Bronchial epithelial cell (primary cell): ENCODE data around the gene SLC2A3. TPM values are rescaled to one million over a fixed set of nuclear protein-coding genes. Genes with fewer than 3 reads are reported as not detected.
A peak's percentile ranks its signal among the peaks of the same experiment; 100 is the strongest.
"Not testable (repeated sequence)": the region's sequence is repeated elsewhere in the genome, so short reads cannot be mapped to it uniquely, and the experiment has no call there.

ENCODE experiments used
- DNase-seq: peaks from one replicate; pipeline ENCODE4 v3.0.0-alpha.2; 2010; ENCODE audit warnings: low read depth
- FAIRE-seq: peaks from 2 replicates; lab custom pipeline; 2011; peaks lifted over from hg19 to GRCh38; lab: Jason Lieb, UNC
- H3K27me3 ChIP-seq: 2 replicates; pipeline ENCODE4 v1.5.1; 2011; ENCODE audit warnings: low read length; ENCODE audit not compliant: control insufficient read depth, insufficient read depth
- H3K36me3 ChIP-seq: 2 replicates; pipeline ENCODE4 v1.5.1; 2011; ENCODE audit warnings: low read length; ENCODE audit not compliant: control insufficient read depth, insufficient read depth
- H3K4me3 ChIP-seq: 2 replicates; pipeline ENCODE4 v1.5.1; 2011; ENCODE audit warnings: mild to moderate bottlenecking, low read depth, low read length, control low read depth
- CTCF ChIP-seq: IDR thresholded peaks from 2 replicates; pipeline ENCODE4 v1.5.1; 2011; ENCODE audit warnings: mild to moderate bottlenecking, moderate library complexity, low read length, control low read depth, inconsistent platforms; ENCODE audit not compliant: insufficient read depth, severe bottlenecking
- total RNA-seq: library from RNA; depleted of rRNA; stranded (reverse); fragments of >200 nt; gene quantifications from 2 replicates; pipeline ENCODE4 v1.2.1, GENCODE V29; 2014

Gene SLC2A3
- total RNA-seq, result 8.4 and 10.5 TPM in 2 replicates

GRCh38 chr12:7935590-7936581, at the start of gene SLC2A3:
Gene SLC2A3, minus strand, starts transcription at chr12:7936187. Its CDS starts 153 bp downstream, at chr12:7936034.
- FAIRE-seq, result no peak
- no peak for TF ChIP-seq CTCF
- DNase-seq, result peak; percentile 62
- Histone ChIP-seq H3K27me3 (no peaks in the 10 kb centered on the region), H3K4me3 (peak within 1 kb of the TSS; percentile 28), H3K36me3 (peaks cover 1% of the 10 kb centered on the region)

GRCh38 chr12:7984900-7985299, 48.9 kb upstream of the SLC2A3 start:
- no peak for TF ChIP-seq CTCF
- no peak for DNase-seq
- Histone ChIP-seq H3K27me3 (no peaks in the 10 kb centered on the region), H3K36me3 (no peaks in the 10 kb centered on the region), H3K4me3 (no peak overlapping the region)
- FAIRE-seq, result no peak

GRCh38 chr12:7983460-7983859, 47.5 kb upstream of the SLC2A3 start:
- DNase-seq, H3K4me3 ChIP-seq, H3K36me3 ChIP-seq, H3K27me3 ChIP-seq: not testable (repeated sequence)
- FAIRE-seq, result peak; percentile 58

- not testable (repeated sequence) for H3K27me3 ChIP-seq, FAIRE-seq, H3K36me3 ChIP-seq, H3K4me3 ChIP-seq, DNase-seq
Observed at GRCh38 chr12:7983019-7983418, 47.0 kb upstream of the SLC2A3 start.

GRCh38 chr12:7982332-7982735, 46.3 kb upstream of the SLC2A3 start:
- H3K4me3 ChIP-seq, FAIRE-seq, H3K27me3 ChIP-seq, H3K36me3 ChIP-seq, DNase-seq: not testable (repeated sequence)

- no peak for FAIRE-seq
- Histone ChIP-seq H3K27me3 (no peaks in the 10 kb centered on the region), H3K4me3 (no peak overlapping the region), H3K36me3 (no peaks in the 10 kb centered on the region)
- no peak for DNase-seq
- no peak for TF ChIP-seq CTCF
Observed at GRCh38 chr12:7981446-7981845, 45.5 kb upstream of the SLC2A3 start.

- H3K27me3 ChIP-seq, FAIRE-seq, H3K4me3 ChIP-seq, DNase-seq, H3K36me3 ChIP-seq: not testable (repeated sequence)
Observed at GRCh38 chr12:7977351-7978124, 41.6 kb upstream of the SLC2A3 start.
